SK-MEL-5 (cell line): ENCODE results near the gene FAM20A. TPM values are rescaled to one million over a fixed set of nuclear protein-coding genes. Genes with fewer than 3 reads are reported as not detected.
A peak's percentile ranks its signal among the peaks of the same experiment; 100 is the strongest.
"Not testable (repeated sequence)": the region's sequence is repeated elsewhere in the genome, so short reads cannot be mapped to it uniquely, and the experiment has no call there.

ENCODE experiments used
- DNase-seq: peaks from one replicate; pipeline ENCODE4 v3.0.0-alpha.2; 2016; ENCODE audit warnings: low read depth, low spot score
- in situ Hi-C: cut with HindIII; loops from 2 replicates; pipeline ENCODE4 v1.10.0; 2016; ENCODE audit warnings: low sequenced_read_pairs, high pct_unique_total_duplicates, low pct_unique_long_range_greater_than_20kb
- total RNA-seq: library from RNA; depleted of rRNA; stranded (reverse); fragments of >200 nt; shearing (Covaris generic); gene quantifications from 2 replicates; pipeline ENCODE4 v1.2.3, GENCODE V29; 2014

FAM20A gene
- total RNA-seq, 1 experiment from 2014 or later = not detected

- no peak for DNase-seq
- in situ Hi-C loops = loop anchor here (25.0 kb wide), 1 partner anchor 193 kb away; no protein-coding TSS in a partner anchor
These were observed 56.9 kb downstream of the FAM20A start for GRCh38 chr17:68544111-68544915.

DNA sequence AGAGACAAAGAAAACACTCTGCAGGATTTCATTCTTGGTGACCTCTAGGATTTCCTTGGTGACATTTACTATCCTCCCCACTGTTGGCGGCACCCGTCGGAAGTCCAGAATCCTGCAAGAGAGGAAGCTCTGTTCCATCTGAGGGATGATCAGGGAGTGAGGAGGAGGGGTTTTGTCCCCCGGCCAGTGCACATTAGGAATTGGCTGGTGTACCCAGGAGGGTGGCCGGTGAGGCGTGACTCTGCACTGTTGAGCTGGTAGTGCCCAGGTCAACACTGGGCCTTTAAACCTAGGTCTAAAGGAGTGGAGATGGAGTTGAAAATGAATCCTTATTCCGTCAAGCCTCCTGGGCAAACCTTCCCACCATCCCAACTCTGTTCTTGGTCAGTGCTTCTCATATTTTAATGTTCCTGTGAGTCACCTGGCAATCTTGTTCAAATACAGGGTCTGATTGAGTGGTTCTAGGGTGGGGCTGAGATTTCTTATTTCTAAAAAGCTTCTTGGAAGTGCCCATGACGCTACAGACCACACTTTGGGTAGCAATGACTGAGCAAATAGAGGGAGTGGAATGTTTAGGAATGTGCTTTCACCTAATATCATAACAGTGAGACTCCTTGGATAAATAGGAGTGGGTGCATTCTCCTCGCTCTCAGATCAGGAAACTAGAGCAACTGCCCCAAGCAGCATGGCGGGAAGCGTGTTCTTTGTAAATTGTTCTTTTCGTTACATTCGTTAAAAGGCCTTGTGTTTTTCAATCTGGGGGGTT is 58.3 kb downstream of the FAM20A start:
- in situ Hi-C loops = loop anchor here (25.0 kb wide), 1 partner anchor 194 kb away; no protein-coding TSS in a partner anchor
- no peak for DNase-seq

DNA sequence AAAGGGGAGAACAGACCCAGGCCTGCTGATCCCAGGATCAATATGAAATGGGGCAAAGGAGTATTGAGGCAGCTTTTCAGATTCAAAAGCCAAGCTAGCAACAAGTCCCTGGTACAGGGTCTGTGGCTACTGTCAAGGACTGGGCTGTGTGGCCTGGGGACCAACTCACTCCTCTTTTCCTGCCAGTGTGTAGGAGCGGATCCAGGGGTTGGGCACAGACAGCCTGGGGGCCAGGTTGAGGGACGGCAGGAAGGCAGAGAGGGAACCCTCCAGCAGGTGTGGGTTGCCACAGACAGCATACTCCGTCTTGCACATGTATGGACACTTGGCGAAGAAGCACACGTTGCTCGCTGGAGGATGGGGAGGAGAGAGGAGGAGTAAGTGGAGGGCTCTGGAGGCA is 59.4 kb downstream of the FAM20A start:
- in situ Hi-C loops = loop anchor here (25.0 kb wide), 1 partner anchor 195 kb away; no protein-coding TSS in a partner anchor
- no peak for DNase-seq

DNA sequence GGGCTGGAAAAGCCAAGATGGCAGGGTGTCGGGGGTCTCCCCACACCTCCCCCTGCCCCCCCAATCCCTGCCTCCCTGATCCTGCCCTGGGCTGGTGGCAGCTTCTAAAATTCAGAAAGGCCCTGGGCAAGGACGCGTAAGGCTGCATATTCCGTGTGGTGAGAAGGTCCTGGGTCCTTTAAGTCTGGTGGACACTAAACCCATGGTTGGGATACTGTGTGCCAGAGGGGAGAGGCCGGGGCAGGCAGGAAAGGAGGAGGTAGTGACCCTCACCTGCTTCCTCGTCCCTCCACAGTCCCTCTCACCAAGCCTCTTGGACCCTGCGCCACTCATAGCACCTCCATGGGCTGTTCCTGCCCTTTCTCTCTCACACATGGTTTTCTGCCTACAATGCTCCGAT is 60.2 kb downstream of the FAM20A start:
- DNase-seq = no peak
- in situ Hi-C loops = loop anchor here (25.0 kb wide), 1 partner anchor 196 kb away; no protein-coding TSS in a partner anchor

DNA sequence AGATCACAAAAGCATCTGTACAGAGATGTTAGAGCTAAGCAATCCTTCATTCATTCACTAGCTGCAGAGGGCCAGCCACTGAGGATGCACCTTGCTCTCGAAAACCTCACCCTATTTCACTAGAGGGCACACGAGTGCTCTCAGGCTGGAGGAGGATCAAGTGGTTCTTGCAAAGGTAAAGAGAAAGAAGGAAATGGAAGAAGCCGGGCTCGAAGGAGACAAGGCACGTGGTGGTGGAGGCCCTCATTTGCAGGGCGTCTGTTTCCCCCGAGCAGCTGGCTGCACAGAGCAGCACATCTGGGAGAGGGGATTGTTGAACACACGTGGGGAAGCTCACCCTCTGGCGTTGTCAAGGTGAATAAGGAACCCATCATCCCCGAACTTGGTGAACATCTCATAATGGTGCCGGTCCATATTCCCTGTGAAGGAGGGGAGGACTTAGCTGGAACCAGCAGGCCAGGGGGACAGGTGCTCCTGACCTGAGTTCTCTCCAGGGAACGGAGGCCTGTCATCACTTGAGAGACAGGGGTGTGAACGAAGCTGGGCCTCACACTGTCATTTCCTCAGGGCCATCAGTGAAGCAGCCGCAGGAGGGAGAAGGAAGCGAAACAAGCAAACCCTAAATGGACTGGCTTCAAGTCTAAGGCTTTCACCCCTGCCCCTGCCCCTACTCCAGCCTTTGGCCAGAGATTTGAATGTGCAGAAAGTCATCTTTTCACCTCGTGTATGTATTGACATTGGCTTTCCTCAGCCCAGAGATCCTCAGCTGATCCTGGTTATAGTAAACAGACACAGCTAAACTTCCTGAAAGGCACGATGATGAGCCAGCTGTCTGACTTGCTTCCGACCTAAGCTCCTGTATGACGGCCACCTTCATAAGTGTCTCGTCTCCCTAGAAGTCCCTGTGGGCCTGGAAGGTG is 61.4 kb downstream of the FAM20A start:
- peak; percentile 57 for DNase-seq
- in situ Hi-C loops = loop anchor here (25.0 kb wide), 1 partner anchor 197 kb away; no protein-coding TSS in a partner anchor

- in situ Hi-C loops = loop anchor here (25.0 kb wide), 1 partner anchor 201 kb away; no protein-coding TSS in a partner anchor
- no peak for DNase-seq
These were observed 65.2 kb downstream of the FAM20A start for GRCh38 chr17:68535922-68536321.

DNA sequence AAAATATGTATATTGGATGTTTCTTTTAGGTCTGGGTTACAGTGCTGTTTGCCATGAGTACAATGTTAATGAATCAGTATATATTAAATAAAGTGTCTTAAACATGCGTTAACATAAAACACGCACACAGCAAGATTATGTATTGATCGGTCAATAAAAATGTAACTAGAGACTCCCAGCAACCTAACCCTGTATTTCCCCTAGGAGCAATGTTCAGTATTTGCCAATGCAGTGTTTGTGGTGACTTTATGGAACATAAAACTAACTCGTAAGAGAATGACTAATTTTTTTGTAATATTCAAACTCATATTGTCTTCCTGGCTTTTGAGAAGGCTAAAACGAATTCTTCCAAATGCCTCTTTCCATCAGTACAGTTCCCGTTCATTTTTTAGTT is 66.5 kb downstream of the FAM20A start:
- DNase-seq = no peak
- in situ Hi-C loops = loop anchor here (25.0 kb wide), 1 partner anchor 203 kb away; no protein-coding TSS in a partner anchor

GRCh38 chr17:68533887-68534694 is 67.1 kb downstream of the FAM20A start:
- DNase-seq = peak; percentile 61
- in situ Hi-C loops = loop anchor here (25.0 kb wide), 1 partner anchor 203 kb away; no protein-coding TSS in a partner anchor

GRCh38 chr17:68532826-68533225 is 68.3 kb downstream of the FAM20A start:
- no peak for DNase-seq
- in situ Hi-C loops = loop anchor here (25.0 kb wide), 1 partner anchor 204 kb away; no protein-coding TSS in a partner anchor

DNA sequence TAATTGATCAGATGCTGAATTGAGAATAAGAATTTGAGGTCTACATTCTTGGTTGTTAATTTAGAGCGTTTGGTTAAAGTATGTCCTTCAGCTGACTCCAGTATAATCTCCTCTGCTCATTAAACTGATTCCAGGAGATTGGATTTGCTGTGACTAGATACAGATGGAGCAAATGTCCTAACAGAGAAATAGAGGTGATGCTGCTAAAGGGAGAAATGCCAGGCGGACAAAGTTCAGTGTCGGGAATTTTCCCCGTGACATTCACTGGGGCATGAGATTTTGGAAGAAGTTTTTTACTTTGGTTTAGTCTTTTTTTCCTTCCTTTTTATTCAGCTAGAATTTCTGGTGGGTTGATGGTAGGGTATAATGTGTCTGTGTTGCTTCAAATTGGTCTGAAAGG is 69.9 kb downstream of the FAM20A start:
- DNase-seq = no peak
- in situ Hi-C loops = loop anchor here (25.0 kb wide), 1 partner anchor 206 kb away; no protein-coding TSS in a partner anchor

- no peak for DNase-seq
- in situ Hi-C loops = loop anchor here (25.0 kb wide), 1 partner anchor 210 kb away; no protein-coding TSS in a partner anchor
These were observed 73.9 kb downstream of the FAM20A start for GRCh38 chr17:68527314-68527713.

DNA sequence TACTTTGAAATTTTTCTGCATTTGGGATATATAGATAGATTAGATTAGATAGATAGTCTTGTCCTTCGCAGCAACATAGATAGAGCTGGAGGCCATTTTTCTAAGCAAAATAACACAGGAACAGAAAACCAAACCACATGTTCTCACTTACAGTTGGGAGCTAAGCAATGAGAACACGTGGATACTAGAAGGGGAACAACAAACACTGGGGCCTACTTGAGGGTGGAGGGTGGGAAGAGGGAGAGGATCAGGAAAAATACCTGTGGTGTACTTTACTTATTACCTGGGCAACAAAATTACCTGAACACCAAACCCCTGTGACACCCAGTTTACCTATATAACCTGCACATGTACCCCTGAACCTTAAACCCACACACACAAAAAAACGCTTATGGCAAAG is 74.6 kb downstream of the FAM20A start:
- in situ Hi-C loops = loop anchor here (25.0 kb wide), 1 partner anchor 211 kb away; no protein-coding TSS in a partner anchor
- no peak for DNase-seq

DNA sequence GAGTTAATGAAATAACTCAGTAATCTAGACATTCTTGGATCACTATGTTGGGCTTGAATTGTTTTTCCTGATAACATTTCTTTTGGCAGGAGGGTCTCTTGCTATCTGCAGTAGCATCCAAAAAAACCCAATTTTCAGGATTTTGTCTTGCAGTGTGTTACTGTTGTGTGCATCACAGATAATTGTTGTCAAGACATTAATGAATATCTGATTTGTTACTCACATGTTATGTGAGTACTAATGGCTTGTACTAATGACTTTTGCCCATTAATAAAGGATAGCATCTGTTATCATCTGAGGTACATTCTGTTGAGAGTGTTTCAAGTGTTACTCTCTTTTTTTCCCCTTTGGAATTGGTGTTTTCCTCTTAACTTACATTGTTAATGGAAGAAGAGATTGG is 78.9 kb downstream of the FAM20A start:
- no peak for DNase-seq
- in situ Hi-C loops = no loop called here

- in situ Hi-C loops = no loop called here
- no peak for DNase-seq
These were observed 81.3 kb downstream of the FAM20A start for GRCh38 chr17:68519911-68520310.

DNA sequence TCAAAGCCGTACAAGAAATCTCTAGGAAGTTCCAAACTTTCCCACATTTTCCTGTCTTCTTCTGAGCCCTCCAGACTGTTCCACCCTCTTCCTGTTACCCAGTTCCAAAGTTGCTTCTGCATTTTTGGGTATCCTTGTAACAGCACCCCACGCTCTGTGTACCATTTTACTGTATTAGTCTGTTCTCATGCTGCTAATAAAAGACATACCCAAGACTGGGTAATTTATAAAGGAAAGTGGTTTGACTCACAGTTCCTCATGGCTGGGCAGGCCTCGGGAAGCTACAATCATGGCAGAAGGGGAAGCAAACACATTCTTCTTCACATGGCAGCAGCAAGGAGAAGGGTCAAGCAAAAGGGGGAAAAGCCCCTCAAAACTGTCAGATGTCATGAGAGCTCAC is 82.1 kb downstream of the FAM20A start:
- in situ Hi-C loops, DNase-seq: not testable (repeated sequence)

- DNase-seq = no peak
- in situ Hi-C loops = no loop called here
These were observed 82.9 kb downstream of the FAM20A start for GRCh38 chr17:68518063-68518815.
